K562 (cell line): ENCODE measurements around the gene SRL. TPM values are rescaled to one million over a fixed set of nuclear protein-coding genes. Genes with fewer than 3 reads are reported as not detected.

Experiments
- BRD9 ChIP-seq: fragments of 450-650 bp; IDR thresholded peaks from 2 replicates; pipeline ENCODE4 v1.6.1; 2018; ENCODE audit warnings: low read depth; ENCODE audit not compliant: partially characterized antibody
- HMGN3 ChIP-seq: IDR thresholded peaks from 2 replicates; pipeline ENCODE4 v1.6.1; 2011; ENCODE audit warnings: borderline replicate concordance, low read depth, mild to moderate bottlenecking, mixed read lengths, low read length; ENCODE audit not compliant: insufficient read length; ENCODE audit errors: extremely low read depth
- MYNN ChIP-seq, 2 experiments: sonication (generic); formaldehyde crosslinking in 1 of 2; IDR thresholded peaks; 2 replicates each; pipeline versions ENCODE4 v1.5.0 to v1.6.1; 2016 to 2020; ENCODE audit warnings: antibody characterized with exemption in 1 of 2, missing genetic modification reagents in 1 of 2
- PHF21A ChIP-seq: fragments of 450-650 bp; IDR thresholded peaks from 2 replicates; pipeline ENCODE4 v1.6.1; 2017; ENCODE audit warnings: low read depth, borderline replicate concordance
- RBM17 ChIP-seq: fragments of 200-400 bp; formaldehyde crosslinking; IDR thresholded peaks from 2 replicates; pipeline ENCODE4 v1.6.1; 2017; ENCODE audit warnings: low read depth, mild to moderate bottlenecking, low read length, borderline replicate concordance
- RREB1 ChIP-seq: fragments of 250-450 bp; sonication (Bioruptor Pico); IDR thresholded peaks from 2 replicates; pipeline ENCODE4 v1.4.0; 2020
- SIX5 ChIP-seq, 2 experiments: IDR thresholded peaks; 2 replicates each; pipeline ENCODE4 v1.6.1; 2011; ENCODE audit warnings: low read length in 2 of 2, borderline replicate concordance in 1 of 2, low read depth in 1 of 2, mild to moderate bottlenecking in 1 of 2, moderate library complexity in 1 of 2; ENCODE audit not compliant: insufficient read depth in 1 of 2
- SREBF2 ChIP-seq: sonication (generic); formaldehyde crosslinking; IDR thresholded peaks from 2 replicates; pipeline ENCODE4 v1.4.0; 2020; ENCODE audit warnings: mild to moderate bottlenecking, missing genetic modification reagents
- TEAD2 ChIP-seq: fragments of 450-650 bp; IDR thresholded peaks from 2 replicates; pipeline ENCODE4 v1.6.1; 2016; ENCODE audit warnings: missing genetic modification characterization, control low read depth, missing compliant biosample characterization
- VEZF1 ChIP-seq: fragments of 200-800 bp; sonication (Bioruptor generic); IDR thresholded peaks from 2 replicates; pipeline ENCODE4 v1.6.1; 2017; ENCODE audit warnings: missing genetic modification characterization, missing compliant biosample characterization
- WHSC1 ChIP-seq: IDR thresholded peaks from one replicate; pipeline ENCODE4 v1.6.1; 2012; ENCODE audit warnings: low read length, control low read depth, inconsistent platforms
- ZC3H4 ChIP-seq: sonication (generic); formaldehyde crosslinking; IDR thresholded peaks from 2 replicates; pipeline ENCODE4 v1.9.0; 2021; ENCODE audit warnings: missing genetic modification reagents, borderline replicate concordance
- polyA plus RNA-seq, 8 experiments: library from polyadenylated mRNA; depleted of rRNA in 4 of 8; stranded (reverse) in 5 of 8; unstranded in 3 of 8; fragments of >200 nt; fragmentation: Nextera tagmentation in 2 of 8; fragmentation: Illumina TruSeq in 1 of 8; extraction: Ambion mirVana in 2 of 8; extraction: Trizol in 1 of 8; gene quantifications; 2 replicates each; pipeline versions ENCODE4 v1.2.1 to v1.2.3, GENCODE V29; 2011 to 2014; ENCODE audit warnings: inconsistent platforms in 1 of 8, missing spikeins in 1 of 8
- total RNA-seq, 7 experiments: library from RNA; depleted of rRNA in 6 of 7; stranded (reverse); fragments of >200 nt in 6 of 7; fragmentation: Illumina TruSeq in 2 of 7; extraction: Trizol in 2 of 7; gene quantifications; 2 replicates each; pipeline versions ENCODE4 v1.2.1 to v1.2.3, GENCODE V29; 2011 to 2021; ENCODE audit warnings: low replicate concordance in 1 of 7
- TF ChIP-seq, protein P1 (sequence below): fragments of 200-800 bp; sonication (Bioruptor generic); IDR thresholded peaks from 2 replicates; pipeline ENCODE4 v1.6.1; 2016; ENCODE audit warnings: missing genetic modification characterization, missing compliant biosample characterization

SRL gene
- total and polyA plus RNA-seq, 9 of the 15 experiments (the other 6 are each of a cell fraction or from before 2014, with no cell fraction given), result 0.01 TPM; not detected in 8

- TF ChIP-seq RREB1 (CRISPR knock-in tag), result no peak
- TF ChIP-seq TEAD2, result no peak
- TF ChIP-seq BRD9, result no peak
- TF ChIP-seq HMGN3, result peak; percentile 37
- no peak for TF ChIP-seq ZC3H4 (CRISPR knock-in tag)
- no peak for TF ChIP-seq MYNN (IDR thresholded peaks at IDR 0.05)
- no peak for TF ChIP-seq MYNN (CRISPR knock-in tag; IDR thresholded peaks at IDR 0.05)
- no peak for TF ChIP-seq SIX5 (IDR thresholded peaks at IDR 0.05; ENCODE audit: borderline replicate concordance in 1 of 2, insufficient read depth in 1 of 2, low read depth in 1 of 2, low read length in 2 of 2)
- no peak for TF ChIP-seq PHF21A
- no peak for TF ChIP-seq WHSC1
- TF ChIP-seq, protein P1, sequence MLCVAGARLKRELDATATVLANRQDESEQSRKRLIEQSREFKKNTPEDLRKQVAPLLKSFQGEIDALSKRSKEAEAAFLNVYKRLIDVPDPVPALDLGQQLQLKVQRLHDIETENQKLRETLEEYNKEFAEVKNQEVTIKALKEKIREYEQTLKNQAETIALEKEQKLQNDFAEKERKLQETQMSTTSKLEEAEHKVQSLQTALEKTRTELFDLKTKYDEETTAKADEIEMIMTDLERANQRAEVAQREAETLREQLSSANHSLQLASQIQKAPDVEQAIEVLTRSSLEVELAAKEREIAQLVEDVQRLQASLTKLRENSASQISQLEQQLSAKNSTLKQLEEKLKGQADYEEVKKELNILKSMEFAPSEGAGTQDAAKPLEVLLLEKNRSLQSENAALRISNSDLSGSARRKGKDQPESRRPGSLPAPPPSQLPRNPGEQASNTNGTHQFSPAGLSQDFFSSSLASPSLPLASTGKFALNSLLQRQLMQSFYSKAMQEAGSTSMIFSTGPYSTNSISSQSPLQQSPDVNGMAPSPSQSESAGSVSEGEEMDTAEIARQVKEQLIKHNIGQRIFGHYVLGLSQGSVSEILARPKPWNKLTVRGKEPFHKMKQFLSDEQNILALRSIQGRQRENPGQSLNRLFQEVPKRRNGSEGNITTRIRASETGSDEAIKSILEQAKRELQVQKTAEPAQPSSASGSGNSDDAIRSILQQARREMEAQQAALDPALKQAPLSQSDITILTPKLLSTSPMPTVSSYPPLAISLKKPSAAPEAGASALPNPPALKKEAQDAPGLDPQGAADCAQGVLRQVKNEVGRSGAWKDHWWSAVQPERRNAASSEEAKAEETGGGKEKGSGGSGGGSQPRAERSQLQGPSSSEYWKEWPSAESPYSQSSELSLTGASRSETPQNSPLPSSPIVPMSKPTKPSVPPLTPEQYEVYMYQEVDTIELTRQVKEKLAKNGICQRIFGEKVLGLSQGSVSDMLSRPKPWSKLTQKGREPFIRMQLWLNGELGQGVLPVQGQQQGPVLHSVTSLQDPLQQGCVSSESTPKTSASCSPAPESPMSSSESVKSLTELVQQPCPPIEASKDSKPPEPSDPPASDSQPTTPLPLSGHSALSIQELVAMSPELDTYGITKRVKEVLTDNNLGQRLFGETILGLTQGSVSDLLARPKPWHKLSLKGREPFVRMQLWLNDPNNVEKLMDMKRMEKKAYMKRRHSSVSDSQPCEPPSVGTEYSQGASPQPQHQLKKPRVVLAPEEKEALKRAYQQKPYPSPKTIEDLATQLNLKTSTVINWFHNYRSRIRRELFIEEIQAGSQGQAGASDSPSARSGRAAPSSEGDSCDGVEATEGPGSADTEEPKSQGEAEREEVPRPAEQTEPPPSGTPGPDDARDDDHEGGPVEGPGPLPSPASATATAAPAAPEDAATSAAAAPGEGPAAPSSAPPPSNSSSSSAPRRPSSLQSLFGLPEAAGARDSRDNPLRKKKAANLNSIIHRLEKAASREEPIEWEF (CRISPR knock-in tag), result no peak
- no peak for TF ChIP-seq RBM17
- TF ChIP-seq VEZF1 (CRISPR knock-in tag), result peak; percentile 75; the same call in 1 of the 2 replicates
- TF ChIP-seq SREBF2, result no peak
Observed at GRCh38 chr16:4183237-4184037, 58.4 kb downstream of the SRL start (continued).
